B cell (primary cell): ENCODE results near the gene TBX10. TPM values are rescaled to one million over a fixed set of nuclear protein-coding genes. Genes with fewer than 3 reads are reported as not detected.

ENCODE experiments used
- ATAC-seq: fragments of 200-7000 bp; cut with Tn5 transposase; one replicate; pipeline ENCODE4 v1.10.0; 2021; ENCODE audit warnings: low read depth, mild to moderate bottlenecking, moderate number of reproducible peaks, moderate library complexity
- CTCF ChIA-PET: fragments of 350-600 bp; sonication (Branson Sonifier 250); formaldehyde crosslinking; loops from one replicate; lab custom pipeline; 2021; ENCODE audit warnings: antibody characterized with exemption, inconsistent platforms; lab: Charles Lee
- POLR2A ChIA-PET: fragments of 350-600 bp; sonication (Branson Sonifier 250); formaldehyde crosslinking; loops from one replicate; lab custom pipeline; 2021; ENCODE audit warnings: antibody characterized with exemption; lab: Charles Lee
- DNase-seq: peaks from one replicate; pipeline ENCODE4 v3.0.0; 2013
- H2AFZ ChIP-seq: 2 replicates; pipeline ENCODE4 v1.6.1; 2012; ENCODE audit warnings: mild to moderate bottlenecking, low read depth, low read length; ENCODE audit not compliant: insufficient read depth, poor library complexity, severe bottlenecking
- H3K27ac ChIP-seq, 2 donors: 1 replicate in 1 of 2; 2 replicates in 1 of 2; pipeline ENCODE4 v1.5.1; 2012 to 2013; ENCODE audit warnings: low read length in 2 of 2, mild to moderate bottlenecking in 2 of 2, moderate library complexity in 1 of 2
- H3K27me3 ChIP-seq, 4 experiments: fragments of 200-600 bp in 1 of 4; sonication (generic) in 1 of 4; replicated peaks in 1 of 4; 1 replicate in 2 of 4; 2 replicates in 2 of 4; pipeline versions ENCODE4 v1.6.1 to v1.7.0; 2013 to 2016; ENCODE audit warnings: low read length in 3 of 4, mild to moderate bottlenecking in 2 of 4, mixed read lengths in 1 of 4, moderate library complexity in 1 of 4; ENCODE audit not compliant: insufficient read depth in 4 of 4, control insufficient read depth in 3 of 4; ENCODE audit errors: control extremely low read depth in 1 of 4
- H3K36me3 ChIP-seq, 2 experiments: replicated peaks in 1 of 2; 1 replicate in 1 of 2; 2 replicates in 1 of 2; pipeline versions ENCODE4 v1.6.1 to v1.7.1; 2013; ENCODE audit warnings: low read length in 1 of 2; ENCODE audit not compliant: insufficient read depth in 2 of 2, control insufficient read depth in 1 of 2; ENCODE audit errors: control extremely low read depth in 1 of 2, extremely low read depth in 1 of 2
- H3K4me1 ChIP-seq, 2 donors: fragments of 200-600 bp in 1 of 2; sonication (generic) in 1 of 2; 1 replicate in 1 of 2; 2 replicates in 1 of 2; pipeline versions ENCODE4 v1.5.1 to v1.6.1; 2013 to 2017; ENCODE audit warnings: low read length in 2 of 2; ENCODE audit not compliant: control insufficient read depth in 2 of 2, insufficient read depth in 2 of 2
- H3K4me2 ChIP-seq: replicated peaks from 2 replicates; pipeline ENCODE3; 2012; ENCODE audit warnings: mild to moderate bottlenecking, low read depth, low read length; ENCODE audit not compliant: poor library complexity, severe bottlenecking
- H3K4me3 ChIP-seq, 5 experiments: fragments of 200-600 bp in 1 of 5; sonication (generic) in 1 of 5; 1 replicate in 3 of 5; 2 replicates in 2 of 5; pipeline versions ENCODE4 v1.5.1 to v1.7.0; 2011 to 2016; ENCODE audit warnings: low read length in 4 of 5, mild to moderate bottlenecking in 4 of 5, low read depth in 2 of 5, control low read depth in 1 of 5, moderate library complexity in 1 of 5; ENCODE audit not compliant: insufficient read depth in 1 of 5; ENCODE audit errors: control extremely low read depth in 1 of 5, extremely low read depth in 1 of 5
- H3K79me2 ChIP-seq: fragments of 200-600 bp; sonication (generic); one replicate; pipeline ENCODE4 v1.6.0; 2016; ENCODE audit warnings: low read length; ENCODE audit not compliant: control insufficient read depth, insufficient read depth
- H3K9ac ChIP-seq: fragments of 200-600 bp; sonication (generic); 2 replicates; pipeline ENCODE4 v1.6.1; 2017; ENCODE audit warnings: mild to moderate bottlenecking, low read length, moderate library complexity
- H3K9me3 ChIP-seq, 3 donors: one replicate each; pipeline versions ENCODE4 v1.6.1 to v1.7.1; 2013; ENCODE audit warnings: low read length in 2 of 3; ENCODE audit not compliant: control insufficient read depth in 2 of 3, insufficient read depth in 1 of 3; ENCODE audit errors: control extremely low read depth in 1 of 3
- H4K20me1 ChIP-seq: 2 replicates; pipeline ENCODE4 v1.6.0; 2012; ENCODE audit warnings: mild to moderate bottlenecking, low read length; ENCODE audit not compliant: insufficient read depth, control insufficient read depth, poor library complexity, severe bottlenecking
- H3K27ac Mint-ChIP-seq: one replicate; pipeline ENCODE4 v1.8.0; 2021; ENCODE audit warnings: mixed read lengths
- H3K27me3 Mint-ChIP-seq: one replicate; pipeline ENCODE4 v1.8.0; 2021; ENCODE audit warnings: mixed read lengths
- H3K4me1 Mint-ChIP-seq: one replicate; pipeline ENCODE4 v1.8.0; 2021; ENCODE audit warnings: mixed read lengths
- H3K4me3 Mint-ChIP-seq: one replicate; pipeline ENCODE4 v1.8.0; 2021; ENCODE audit warnings: mixed read lengths
- H3K9me3 Mint-ChIP-seq: one replicate; pipeline ENCODE4 v1.8.0; 2022; ENCODE audit warnings: mixed read lengths; ENCODE audit not compliant: insufficient read depth
- CTCF ChIP-seq: fragments of 200-600 bp; IDR thresholded peaks from one replicate; pipeline ENCODE4 v1.8.0; 2022; ENCODE audit warnings: antibody characterized with exemption, mild to moderate bottlenecking
- EZH2 ChIP-seq: IDR thresholded peaks from 2 replicates; pipeline ENCODE4 v1.6.1; 2012; ENCODE audit warnings: borderline replicate concordance, low read depth, mild to moderate bottlenecking, moderate library complexity, low read length; ENCODE audit not compliant: insufficient read depth, poor library complexity, severe bottlenecking
- WGBS: methylation state at CpG from one replicate; pipeline ENCODE4 v1.1.5; 2013; ENCODE audit warnings: missing lambda C conversion rate; ENCODE audit not compliant: insufficient coverage; 5-methylcytosine and 5-hydroxymethylcytosine counted together
- intact Hi-C: fragments of 100-400 bp; cut with micrococcal nuclease; formaldehyde crosslinking; loops from one replicate; pipeline ENCODE4 v1.10.0; 2022
- polyA plus RNA-seq: library from polyadenylated mRNA; depleted of rRNA; stranded (reverse); fragments of >200 nt; gene quantifications from 2 replicates; pipeline ENCODE4 v1.2.3, GENCODE V29; 2012
- total RNA-seq, 2 donors: library from RNA; stranded (reverse); fragments of 120-200 nt in 1 of 2; gene quantifications; 1 replicate in 1 of 2; 2 replicates in 1 of 2; pipeline versions ENCODE4 v1.2.3 to v1.2.4, GENCODE V29; 2013 to 2022

TBX10 gene
- total and polyA plus RNA-seq, 2 donors (not counting 1 experiment from before 2014, with no cell fraction given) = not detected

- WGBS = 97% methylated on average over 22 of the region's 22 CpGs
- Histone ChIP-seq H3K27me3 (peaks cover 0 to 3% (median 0%) of the 10 kb centered on the region in 4 experiments), H3K4me3 (no peak overlapping the region), H3K4me1 (peaks cover 32 to 33% of the 10 kb centered on the region in 2 donors), H3K27ac (no peak overlapping the region), H3K4me2 (no peak overlapping the region), H4K20me1 (no peaks in the 10 kb centered on the region), H3K9ac (no peak overlapping the region), H3K36me3 (no peaks in the 10 kb centered on the region), H3K9me3 (no peaks in the 10 kb centered on the region), H3K79me2 (no peaks in the 10 kb centered on the region), H2AFZ (no peak overlapping the region)
- ChIA-PET POLR2A (interaction anchor here (0.6 kb wide), 1 partner anchor 628 kb away, joined by 4 read pairs; no protein-coding TSS in a partner anchor), CTCF (interaction anchor here (0.8 to 9.0 kb wide), 3 partner anchors 15 to 318 kb away, joined by 3 to 149 read pairs (median 13); partner anchors contain the start of genes ACY3 and NUDT8)
- ATAC-seq = no peak
- TF ChIP-seq EZH2 (no peak), CTCF (no peak)
- Mint-ChIP-seq H3K27ac (no peak overlapping the region), H3K4me1 (peaks cover 7% of the 10 kb centered on the region), H3K27me3 (no peaks in the 10 kb centered on the region), H3K4me3 (no peak overlapping the region), H3K9me3 (no peaks in the 10 kb centered on the region)
- intact Hi-C loops = no loop called here
- no peak for DNase-seq
These were observed 24.1 kb upstream of the TBX10 start for GRCh38 chr11:67663532-67664212.
